AG08395 (cell line): Measurements from ENCODE around the gene AACS.

ENCODE experiments used
- DNase-seq: peaks from one replicate; pipeline ENCODE4 v3.0.0; 2012; ENCODE audit warnings: mixed read lengths, low spot score

Gene AACS

DNA sequence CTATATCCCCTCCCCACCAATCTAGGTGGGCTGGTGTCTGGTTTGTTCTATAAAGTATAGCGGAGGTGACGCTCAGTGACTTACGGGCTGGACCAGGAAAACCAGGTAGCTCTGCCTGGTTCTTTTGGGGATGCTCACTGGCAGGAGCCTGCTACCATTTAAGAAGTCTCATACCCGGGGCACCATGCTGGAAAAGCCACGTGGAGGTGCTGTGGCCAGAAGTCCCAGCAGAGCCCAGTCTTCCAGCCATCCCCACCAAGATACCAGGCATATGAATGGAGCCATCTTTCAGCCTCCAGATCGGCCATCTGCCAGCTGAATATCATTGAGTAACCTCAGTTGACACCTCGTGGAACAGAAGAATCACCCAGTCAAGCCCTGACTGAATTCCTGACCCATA, 87.2 kb downstream of the AACS start:
- no peak for DNase-seq

DNA sequence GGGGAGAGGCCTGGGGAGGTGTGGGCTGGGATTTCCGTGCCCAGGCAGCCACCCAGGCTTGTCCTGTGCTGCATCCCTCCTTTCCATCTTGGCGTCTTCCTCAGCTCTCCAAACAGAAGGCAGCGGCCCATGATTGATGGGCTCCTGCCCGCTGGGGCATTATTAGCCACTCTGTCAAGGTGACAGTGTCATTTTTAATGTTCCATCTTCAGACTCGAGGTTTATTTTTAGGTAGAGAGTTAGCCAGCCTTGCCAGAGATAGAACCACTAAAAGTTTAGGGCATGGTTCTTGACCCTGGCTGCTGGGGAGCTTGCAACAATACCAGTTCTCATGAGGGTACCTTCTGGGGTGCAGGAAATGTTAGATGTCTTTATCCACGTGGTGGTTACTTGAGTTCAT, 90.1 kb downstream of the AACS start:
- DNase-seq = no peak

DNA sequence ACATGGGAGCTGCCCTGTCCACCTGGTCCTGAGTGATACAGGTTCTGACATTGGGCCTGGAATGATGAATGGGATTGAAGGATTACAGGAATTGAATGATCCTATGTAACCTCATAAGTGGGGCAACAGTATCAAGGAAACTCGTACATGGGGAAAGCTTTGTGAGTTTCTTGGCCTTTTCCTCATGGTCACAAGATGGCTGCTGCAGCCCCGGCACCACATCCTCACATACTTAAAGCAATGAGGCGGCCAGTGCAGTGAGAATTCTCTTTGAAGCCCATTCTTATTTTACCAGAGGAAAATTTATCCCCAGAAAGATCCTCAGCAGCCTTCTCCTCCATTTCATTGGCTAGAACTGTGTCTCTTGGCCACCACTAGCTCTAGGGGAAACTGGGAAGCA, 91.9 kb downstream of the AACS start:
- DNase-seq = no peak

DNA sequence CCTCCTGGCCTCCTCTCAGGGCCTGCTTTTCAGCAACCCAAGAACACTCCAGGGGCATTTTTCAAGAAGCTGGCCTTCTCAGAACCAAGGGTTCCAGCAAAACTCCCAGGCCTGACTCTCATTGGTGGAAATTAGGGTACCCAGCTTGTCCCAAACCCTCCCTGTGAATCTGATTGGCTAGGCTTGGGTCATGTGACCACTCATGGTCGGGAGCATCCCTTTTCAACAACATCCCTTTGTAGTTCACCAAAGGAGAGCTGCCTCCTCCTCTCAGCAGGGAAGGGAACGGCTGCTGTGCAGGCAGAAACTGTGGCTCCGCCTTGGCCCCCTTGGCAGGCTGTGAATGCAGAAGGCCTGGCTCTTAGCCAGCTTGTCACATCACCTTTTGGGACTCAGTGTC, 94.5 kb downstream of the AACS start:
- DNase-seq = no peak

DNA sequence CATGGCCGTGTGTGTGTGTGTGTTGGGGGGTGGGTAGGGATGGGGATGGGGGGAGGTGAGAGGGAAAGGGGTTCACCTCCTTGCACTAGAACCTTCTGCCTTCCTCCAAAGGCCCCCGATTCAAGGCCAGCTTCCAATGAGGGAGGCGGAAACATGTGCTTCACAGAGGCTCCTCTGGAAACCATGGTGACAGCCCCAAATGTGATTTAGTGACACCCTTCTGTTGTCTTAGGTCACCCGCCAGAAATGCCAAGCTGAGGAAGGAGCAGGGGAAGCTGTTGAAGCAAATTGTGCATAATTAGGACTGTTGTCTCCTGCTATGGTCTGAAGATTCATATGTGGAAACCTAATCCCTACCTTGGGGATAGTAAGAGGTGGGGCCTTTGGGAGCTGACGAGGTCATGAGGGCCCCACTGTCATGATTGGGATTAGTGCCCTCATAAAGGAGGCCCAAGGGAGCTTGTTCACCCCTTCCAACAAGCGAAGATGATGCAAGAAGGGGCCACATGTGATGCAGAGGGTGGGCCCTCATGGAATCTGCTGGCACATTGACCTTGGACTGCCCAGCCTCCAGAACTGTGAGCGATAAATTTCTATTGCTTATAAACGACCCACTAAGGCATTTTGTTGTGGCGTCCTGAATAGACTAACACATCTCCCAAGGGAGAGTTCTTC, 95.2 kb downstream of the AACS start:
- no peak for DNase-seq

DNA sequence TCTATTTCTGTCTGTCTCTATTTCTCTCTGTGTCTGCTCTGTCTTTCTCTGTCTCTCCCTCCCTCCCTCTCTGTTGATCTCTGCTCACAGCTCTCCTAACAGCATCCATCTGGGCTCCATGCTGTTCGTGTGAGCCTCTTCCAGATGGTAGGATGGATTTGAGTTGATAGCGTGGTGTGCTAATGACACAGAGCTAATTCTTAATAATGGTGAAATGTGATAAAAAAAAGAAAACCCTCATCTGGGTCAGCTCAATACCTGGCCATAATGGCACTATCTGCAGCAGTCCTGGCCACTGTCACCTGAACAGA, 96.4 kb downstream of the AACS start:
- no peak for DNase-seq

DNA sequence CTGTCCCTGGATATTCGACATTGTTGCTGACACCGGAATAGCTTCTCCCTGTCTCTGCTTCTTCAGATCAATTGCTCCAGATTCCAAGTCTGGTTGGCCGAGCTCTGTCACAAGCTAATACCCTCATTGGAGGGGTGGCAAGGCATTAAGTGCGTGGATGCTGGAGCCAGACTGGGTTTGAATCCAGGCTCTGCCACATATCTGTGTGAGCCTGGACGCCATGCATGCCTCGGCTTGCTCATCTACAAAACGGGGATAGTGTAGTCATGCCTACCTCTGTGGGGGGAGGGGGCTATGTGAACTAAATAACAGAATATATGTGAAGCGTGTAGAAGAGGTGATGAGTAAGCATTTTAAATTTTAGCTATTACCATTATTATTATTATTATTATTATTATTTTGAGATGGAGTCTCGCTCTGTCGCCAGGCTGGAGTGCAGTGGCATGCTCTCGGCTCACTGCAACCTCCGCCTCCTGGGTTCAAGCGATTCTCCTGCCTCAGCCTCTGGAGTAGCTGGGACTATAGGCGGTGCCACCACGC, 97.3 kb downstream of the AACS start:
- DNase-seq = no peak

DNA sequence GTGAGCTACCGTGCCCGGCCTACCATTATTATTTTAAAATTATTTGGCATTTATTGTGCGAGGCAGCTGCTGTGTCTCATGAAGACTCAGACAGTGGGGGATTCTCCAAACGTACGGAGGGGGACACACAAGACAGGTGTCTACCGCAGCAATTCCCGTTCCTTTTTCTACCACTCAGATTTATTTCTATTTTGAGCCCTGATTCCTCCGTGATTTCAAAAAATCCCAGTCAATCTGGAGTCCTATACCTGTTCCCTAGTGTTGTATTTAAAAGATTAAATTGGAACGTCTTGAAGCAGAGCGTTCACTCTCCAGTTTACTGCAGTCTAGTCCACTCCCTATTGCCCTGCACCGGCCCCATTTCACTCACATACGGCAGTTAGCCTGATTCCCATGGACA, 97.9 kb downstream of the AACS start:
- DNase-seq = no peak

DNA sequence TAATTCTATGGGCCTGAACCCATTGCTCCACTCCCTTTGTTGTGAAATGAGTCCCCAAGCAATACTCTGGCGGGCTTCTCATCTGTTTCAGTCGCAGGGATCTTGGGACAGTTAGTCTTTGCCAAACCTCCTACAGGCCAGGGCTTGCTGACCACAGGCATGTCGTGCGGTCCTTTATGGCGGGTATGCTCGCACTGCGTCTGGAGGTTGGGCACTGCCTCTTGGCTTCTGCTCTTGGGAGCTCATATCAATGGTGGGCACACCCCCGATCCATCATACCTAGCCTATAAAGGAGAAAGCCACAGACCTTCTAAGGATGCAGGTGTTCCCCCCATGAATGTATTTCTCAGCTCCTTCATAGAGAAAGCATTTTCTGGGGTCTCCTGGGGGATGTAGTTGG, 99.3 kb downstream of the AACS start:
- DNase-seq = no peak

DNA sequence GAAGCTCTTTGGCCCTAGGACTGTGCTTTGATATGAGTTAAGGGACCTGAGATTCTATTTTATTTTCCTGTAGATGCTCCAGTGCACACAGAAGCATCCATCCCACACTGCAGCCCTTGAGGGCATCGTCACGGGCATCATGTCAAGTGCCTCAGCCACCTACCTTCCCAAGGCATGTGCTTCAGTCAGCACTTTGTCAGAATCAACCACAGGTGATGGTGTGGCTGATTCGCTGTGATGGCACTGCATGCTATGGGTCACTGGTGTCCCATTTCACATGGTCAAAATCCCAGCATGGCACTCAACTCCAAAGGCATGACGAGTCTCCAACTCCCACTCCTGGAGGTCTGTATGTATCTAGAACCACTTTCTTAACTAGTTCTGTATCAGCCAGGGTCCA, 100.8 kb downstream of the AACS start:
- no peak for DNase-seq

DNA sequence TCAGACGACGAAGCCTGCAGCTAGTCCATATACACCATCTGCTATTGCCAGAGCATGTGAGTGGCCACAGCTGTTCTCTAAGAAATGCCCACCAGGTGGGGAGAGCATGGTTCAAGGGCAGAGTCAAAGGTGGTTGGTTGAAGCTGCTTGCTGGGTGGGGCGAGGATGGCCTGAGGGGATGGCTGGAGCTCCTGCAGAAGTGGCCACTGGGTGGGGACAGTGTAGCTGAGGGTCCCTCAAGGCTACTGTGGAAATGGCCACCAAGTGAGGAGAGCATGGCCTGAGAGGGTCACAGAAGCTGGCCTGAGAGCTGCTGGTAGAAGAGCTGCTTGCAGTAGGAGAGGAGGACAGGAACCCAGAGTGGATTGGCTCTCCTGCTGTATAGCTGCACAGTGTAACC, 102.4 kb downstream of the AACS start:
- DNase-seq = no peak

DNA sequence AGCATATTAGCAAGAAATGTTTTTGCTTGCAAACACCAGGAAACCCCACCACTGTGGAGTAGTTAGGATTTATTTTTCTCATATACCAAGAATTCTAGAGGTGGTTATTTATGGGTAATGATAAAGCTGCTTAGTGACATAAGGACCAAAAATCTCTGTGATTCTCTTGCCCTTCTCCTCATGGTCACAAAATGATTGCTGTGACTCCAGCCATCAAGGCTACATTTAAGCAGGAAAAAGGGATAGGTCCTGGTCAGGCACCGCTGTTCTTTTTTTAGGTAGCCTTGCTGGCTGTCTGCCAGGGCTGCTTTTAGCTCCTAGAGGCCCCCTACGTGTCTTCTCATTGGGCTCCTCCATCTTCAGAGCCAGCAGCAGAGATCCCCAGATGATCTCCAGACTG, 104.2 kb downstream of the AACS start:
- no peak for DNase-seq

DNA sequence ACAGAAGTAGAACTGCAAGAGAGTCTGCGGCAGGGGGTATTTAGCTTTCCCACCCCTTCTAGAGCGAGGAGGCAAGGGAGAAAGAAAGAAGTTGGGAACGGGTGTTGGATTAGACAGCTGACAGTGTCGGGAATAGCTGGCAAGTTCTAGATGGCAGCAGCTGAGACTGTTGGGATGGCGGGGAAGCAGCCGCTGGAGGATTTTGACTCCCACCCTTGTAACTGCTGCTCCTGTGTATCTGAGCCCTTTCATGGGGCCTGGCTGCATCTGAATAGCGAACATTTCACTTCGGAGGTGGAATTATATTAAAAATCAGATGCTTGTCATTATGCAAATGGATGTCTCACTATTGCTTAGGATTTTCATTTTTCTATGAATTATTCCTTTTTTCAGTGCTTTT, 104.6 kb downstream of the AACS start:
- DNase-seq = no peak

DNA sequence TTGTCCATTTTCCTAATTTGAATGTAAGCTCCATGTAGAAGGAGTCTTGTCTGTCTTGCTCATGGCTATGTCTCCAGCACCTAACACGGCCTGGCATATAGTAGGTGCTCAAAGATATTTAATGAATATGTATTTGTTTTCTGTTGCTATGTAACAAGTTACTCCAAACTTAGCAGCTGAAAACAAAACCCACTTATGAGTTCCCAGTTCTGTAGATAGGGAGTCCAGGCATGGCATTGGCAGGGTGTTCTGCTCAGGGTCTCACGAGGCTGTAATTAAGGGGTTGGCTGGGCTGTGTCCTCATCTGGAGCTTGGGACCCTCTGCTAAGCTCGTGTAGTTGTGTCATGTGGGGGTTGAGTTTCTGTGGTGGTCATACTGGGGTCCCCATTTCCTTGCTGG, 106.0 kb downstream of the AACS start:
- DNase-seq = no peak

DNA sequence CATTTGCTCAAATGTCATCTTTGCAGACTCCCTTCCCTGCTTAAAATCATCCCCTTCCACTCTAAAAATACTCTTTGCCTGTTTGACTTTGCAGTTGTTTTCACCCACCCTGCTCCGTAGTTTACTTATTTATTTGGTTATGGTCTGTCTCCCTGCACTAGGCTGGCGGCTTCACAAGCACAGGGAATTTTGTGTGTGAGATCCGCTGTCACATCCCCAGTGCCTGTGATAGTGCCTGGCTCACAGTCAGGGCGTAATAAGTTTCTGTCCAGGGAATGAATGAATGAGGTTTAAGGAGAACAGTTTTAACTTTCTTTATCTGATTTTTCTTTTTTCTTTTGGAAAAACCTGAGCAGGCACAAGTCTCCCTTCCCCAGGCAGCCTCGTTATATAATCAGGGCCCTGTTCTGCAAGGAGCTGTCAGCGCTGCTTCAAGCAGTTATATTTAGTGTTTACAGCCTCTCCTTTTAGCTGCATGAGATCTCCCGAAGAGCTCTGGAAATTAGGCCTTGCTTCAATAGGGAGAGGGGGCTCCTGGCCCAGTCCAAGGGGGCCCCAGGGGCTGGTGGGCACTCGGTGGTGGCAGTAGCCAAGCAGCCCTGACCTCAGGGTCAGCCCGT, 107.1 kb downstream of the AACS start:
- no peak for DNase-seq

DNA sequence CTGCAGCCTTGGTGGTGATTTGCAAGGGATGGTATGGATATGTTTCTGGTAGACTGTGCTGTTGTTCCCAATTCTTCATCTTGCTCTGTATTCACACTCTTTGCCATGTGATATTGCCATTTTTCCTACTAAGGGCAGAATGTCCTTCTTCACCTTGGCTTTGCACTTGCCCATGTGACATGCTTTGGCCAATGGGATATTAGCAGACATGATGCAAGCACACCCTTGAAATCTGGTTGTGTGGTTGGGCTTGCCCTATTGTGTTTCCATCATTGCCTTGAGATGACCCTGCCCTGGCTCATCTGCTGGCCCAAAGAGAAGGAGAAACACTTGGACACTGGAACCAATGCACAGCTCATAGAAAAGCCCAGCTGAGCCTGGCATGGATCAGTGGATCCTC, 110.3 kb downstream of the AACS start:
- no peak for DNase-seq

DNA sequence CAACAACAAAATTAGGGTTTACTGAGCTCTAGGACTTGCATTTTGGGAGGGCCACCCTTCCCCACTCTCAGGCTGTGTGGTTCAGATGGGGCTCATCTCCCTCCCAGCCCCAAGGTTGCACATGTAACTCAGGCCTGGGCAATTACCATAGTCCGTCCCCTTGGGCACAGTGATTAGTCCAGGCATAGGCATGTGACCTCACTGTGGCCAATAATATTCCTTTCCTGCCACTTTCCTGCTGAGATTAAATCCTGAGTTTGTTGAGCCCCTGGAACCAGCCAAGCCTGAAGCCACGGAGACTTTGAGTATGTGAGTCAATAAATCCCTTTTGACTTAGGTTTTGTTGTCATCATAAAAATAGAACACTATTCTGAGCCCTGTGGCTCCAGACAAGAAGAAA, 113.0 kb downstream of the AACS start:
- no peak for DNase-seq

DNA sequence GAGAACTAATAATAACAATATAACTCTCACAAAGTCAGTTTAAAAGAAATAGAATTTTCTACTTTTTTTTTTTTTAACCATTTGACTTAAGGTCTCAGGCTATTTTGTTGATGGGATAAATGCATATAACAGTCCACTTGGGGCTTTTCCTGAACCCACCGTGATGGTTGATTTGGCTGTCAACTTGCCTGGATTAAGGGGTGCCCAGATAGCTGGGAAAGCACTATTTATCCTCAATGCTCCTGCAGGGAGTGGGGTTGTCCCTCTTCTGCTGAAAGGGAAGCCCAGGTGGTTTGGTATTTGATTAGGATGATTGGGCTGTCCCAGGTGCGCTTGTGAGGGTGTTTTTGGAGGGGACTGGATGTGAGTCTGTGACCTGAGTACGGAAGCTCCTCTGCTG, 114.9 kb downstream of the AACS start:
- DNase-seq = no peak

DNA sequence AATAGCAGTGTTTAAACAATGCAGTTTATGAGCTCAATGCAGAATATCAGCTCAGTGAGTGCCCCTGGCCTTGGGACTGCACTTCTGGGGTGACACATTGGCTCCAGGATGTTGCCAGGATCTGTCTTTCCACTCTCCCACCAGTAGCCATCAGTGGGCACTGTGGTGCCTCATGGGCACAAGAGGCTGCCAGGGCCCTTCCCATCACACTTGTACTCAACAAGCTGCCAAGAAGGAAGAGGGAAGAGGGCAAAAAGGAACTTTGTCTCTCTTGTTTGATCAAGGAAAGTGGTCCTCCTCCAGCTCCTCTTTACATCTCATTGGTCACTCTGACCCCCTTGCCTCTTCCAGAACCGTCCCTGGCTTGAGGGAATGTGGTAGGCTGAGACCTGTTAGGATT, 115.9 kb downstream of the AACS start:
- no peak for DNase-seq

DNA sequence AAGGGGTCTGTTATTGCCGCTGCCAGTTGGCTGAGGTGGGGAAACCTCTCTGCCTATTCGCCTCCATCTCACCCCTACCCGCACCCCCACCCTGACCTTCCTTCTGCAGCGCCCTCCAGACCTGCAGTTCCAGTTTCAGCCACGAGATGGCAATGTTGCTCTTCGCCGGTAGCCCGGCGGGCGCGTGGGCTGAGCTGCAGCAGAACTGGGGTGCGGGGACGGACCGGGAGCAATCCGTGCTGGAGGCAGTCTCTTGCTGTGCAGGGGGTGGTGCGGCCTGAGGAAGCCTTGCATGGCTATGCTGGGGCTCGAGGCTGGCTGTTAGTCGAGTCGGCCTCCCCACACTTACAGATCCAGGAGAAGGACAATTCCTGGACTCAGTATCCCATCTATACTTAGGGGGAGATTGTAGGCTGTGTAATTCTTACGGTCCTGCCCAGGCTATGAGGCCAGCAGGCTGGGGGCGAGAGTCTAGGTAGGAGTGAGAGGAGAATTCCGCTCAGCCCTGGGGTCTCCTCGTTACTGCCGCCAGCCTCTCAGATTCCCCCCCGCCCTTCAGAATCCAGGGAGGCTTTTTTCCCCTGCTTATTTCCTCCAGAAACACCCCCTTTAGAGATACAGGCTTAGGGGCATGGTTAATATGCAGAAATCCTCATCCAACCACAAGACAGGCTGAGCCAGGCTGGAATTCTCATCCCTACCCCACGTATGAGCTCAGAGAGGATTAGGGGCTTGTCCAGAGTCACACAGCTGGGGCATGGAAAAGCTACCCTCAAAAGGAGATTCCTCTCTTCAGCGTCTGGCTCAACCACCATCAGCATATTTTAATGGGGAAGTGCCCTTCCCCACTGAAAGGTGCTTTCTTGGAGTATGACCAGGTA, 118.2 kb downstream of the AACS start:
- peak; percentile 92 for DNase-seq

DNA sequence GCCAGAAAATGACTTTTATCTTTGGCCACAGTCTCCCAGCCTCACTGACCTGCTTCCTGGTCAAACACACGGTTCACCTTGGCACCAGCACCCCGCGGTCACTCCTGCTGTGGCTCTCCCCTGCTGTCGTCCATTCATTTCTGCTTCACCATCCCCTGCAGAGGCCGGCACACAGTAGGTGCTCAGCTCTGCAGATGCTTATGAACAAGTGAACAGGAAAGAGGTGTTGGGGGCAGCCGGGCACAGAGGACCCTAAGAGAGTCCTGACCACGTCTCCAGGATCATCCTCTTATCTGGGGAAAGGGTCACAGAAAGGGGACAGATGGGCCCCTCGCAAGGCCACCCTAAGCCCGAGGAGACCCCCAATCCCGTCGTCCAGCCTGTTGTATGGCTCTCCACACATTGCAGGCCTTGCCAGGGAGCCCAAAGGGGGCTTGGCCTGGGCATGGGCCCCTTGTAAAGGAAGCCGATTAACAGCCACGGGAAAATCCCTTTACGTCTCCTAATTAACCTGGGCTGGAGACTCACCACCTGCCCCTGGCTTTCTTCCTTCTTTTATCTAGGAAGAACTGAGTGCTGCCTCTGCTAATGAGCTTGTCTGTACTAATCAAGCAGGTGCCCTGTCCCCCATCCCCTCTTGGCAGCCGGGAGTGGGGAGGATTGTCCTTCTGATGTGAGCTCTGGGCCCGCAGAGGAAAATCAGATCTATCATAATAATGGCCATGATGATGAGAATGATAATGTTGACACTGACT, 119.2 kb downstream of the AACS start:
- DNase-seq = no peak

DNA sequence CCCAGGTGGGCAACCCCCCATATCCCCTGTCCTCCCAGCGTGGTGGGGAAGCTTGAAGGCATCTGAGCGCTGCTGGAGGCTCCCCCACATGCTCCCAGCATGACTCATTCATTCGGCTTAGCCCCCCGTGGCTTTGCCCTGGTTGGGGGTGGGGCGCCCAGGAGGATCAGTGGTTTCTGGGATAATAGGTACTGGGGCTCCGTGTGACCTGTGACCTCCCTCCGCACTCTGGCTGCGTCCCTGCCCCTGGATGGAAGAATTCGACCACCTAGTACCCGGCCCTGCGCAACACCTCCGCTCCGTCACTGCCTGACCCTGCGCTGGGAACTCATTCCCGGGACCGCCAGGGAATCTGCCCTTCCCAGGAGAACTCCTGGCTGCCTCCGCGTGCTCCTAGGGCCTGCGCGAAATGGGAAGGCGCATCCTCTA, 120.1 kb downstream of the AACS start:
- no peak for DNase-seq
